KOPT-K1 (cell line): Measurements from ENCODE around the gene OR4D6.
"Not testable (repeated sequence)": the region's sequence is repeated elsewhere in the genome, so short reads cannot be mapped to it uniquely, and the experiment has no call there.

ENCODE experiments used
- H3K27ac ChIP-seq: fragments of 200-600 bp; sonication (generic); 2 replicates; pipeline ENCODE4 v1.5.1; 2016; ENCODE audit warnings: antibody characterized with exemption, mild to moderate bottlenecking, low read depth, low read length; ENCODE audit not compliant: poor library complexity, severe bottlenecking
- H3K36me3 ChIP-seq: fragments of 200-600 bp; sonication (generic); 2 replicates; pipeline ENCODE4 v1.5.1; 2017; ENCODE audit warnings: antibody characterized with exemption, mild to moderate bottlenecking, low read length, moderate library complexity; ENCODE audit not compliant: insufficient read depth
- H3K9me3 ChIP-seq: fragments of 200-600 bp; sonication (generic); 2 replicates; pipeline ENCODE4 v1.5.1; 2017; ENCODE audit warnings: antibody characterized with exemption, low read length, mild to moderate bottlenecking; ENCODE audit not compliant: insufficient read depth, poor library complexity, severe bottlenecking

OR4D6 gene

GRCh38 chr11:59456661-59457060 is at the start of gene OR4D6:
OR4D6 (plus strand) TSS chr11:59456961; CDS start chr11:59456961, 0 bp downstream.
- H3K9me3 ChIP-seq = no peaks in the 10 kb centered on the region

GRCh38 chr11:59413646-59414045 is 43.1 kb upstream of the OR4D6 start:
- Histone ChIP-seq H3K27ac (no peak overlapping the region), H3K36me3 (no peaks in the 10 kb centered on the region), H3K9me3 (peaks cover 11% of the 10 kb centered on the region)

More at GRCh38 chr11:59456661-59457060, at the start of gene OR4D6:
- Histone ChIP-seq H3K36me3 (no peaks in the 10 kb centered on the region), H3K27ac (no peak within 1 kb of the TSS)

GRCh38 chr11:59415111-59415510 is 41.6 kb upstream of the OR4D6 start:
- Histone ChIP-seq H3K36me3 (no peaks in the 10 kb centered on the region), H3K27ac (no peak overlapping the region), H3K9me3 (no peaks in the 10 kb centered on the region)

- no peak overlapping the region for H3K27ac ChIP-seq
- no peaks in the 10 kb centered on the region for H3K36me3 ChIP-seq
- no peaks in the 10 kb centered on the region for H3K9me3 ChIP-seq
These were observed 40.1 kb upstream of the OR4D6 start for GRCh38 chr11:59416613-59417012.

GRCh38 chr11:59417023-59417422 is 39.7 kb upstream of the OR4D6 start:
- Histone ChIP-seq H3K9me3 (no peaks in the 10 kb centered on the region), H3K27ac (no peak overlapping the region)

GRCh38 chr11:59418156-59418555 is 38.6 kb upstream of the OR4D6 start:
- no peaks in the 10 kb centered on the region for H3K36me3 ChIP-seq
- H3K9me3 ChIP-seq = no peaks in the 10 kb centered on the region
- H3K27ac ChIP-seq = no peak overlapping the region

More at GRCh38 chr11:59417023-59417422, 39.7 kb upstream of the OR4D6 start:
- no peaks in the 10 kb centered on the region for H3K36me3 ChIP-seq

GRCh38 chr11:59423835-59424234 is 32.9 kb upstream of the OR4D6 start:
- no peaks in the 10 kb centered on the region for H3K36me3 ChIP-seq
- H3K27ac ChIP-seq = no peak overlapping the region
- no peaks in the 10 kb centered on the region for H3K9me3 ChIP-seq

GRCh38 chr11:59425131-59425530 is 31.6 kb upstream of the OR4D6 start:
- Histone ChIP-seq H3K36me3 (no peaks in the 10 kb centered on the region), H3K27ac (no peak overlapping the region), H3K9me3 (no peaks in the 10 kb centered on the region)

GRCh38 chr11:59426361-59427067 is 30.2 kb upstream of the OR4D6 start, which contains the start of gene OR5A2:
OR5A2 (minus strand) TSS chr11:59426413; CDS start chr11:59422953, 3,460 bp downstream.
- H3K9me3 ChIP-seq = no peaks in the 10 kb centered on the region
- no peaks in the 10 kb centered on the region for H3K36me3 ChIP-seq
- no peak within 1 kb of the TSS for H3K27ac ChIP-seq

- Histone ChIP-seq H3K9me3 (no peaks in the 10 kb centered on the region), H3K27ac (no peak overlapping the region), H3K36me3 (no peaks in the 10 kb centered on the region)
These were observed 29.7 kb upstream of the OR4D6 start for GRCh38 chr11:59427068-59427382.

GRCh38 chr11:59429924-59430516 is 26.7 kb upstream of the OR4D6 start:
- no peaks in the 10 kb centered on the region for H3K9me3 ChIP-seq
- no peak overlapping the region for H3K27ac ChIP-seq

GRCh38 chr11:59436169-59436568 is 20.6 kb upstream of the OR4D6 start, which contains the start of gene OR5A1:
OR5A1 (plus strand) TSS chr11:59436469; CDS start chr11:59443169, 6,700 bp downstream.
- Histone ChIP-seq H3K36me3 (no peaks in the 10 kb centered on the region), H3K27ac (no peak within 1 kb of the TSS), H3K9me3 (no peaks in the 10 kb centered on the region)

More at GRCh38 chr11:59429924-59430516, 26.7 kb upstream of the OR4D6 start:
- H3K36me3 ChIP-seq = no peaks in the 10 kb centered on the region

- H3K36me3 ChIP-seq = no peaks in the 10 kb centered on the region
- no peak overlapping the region for H3K27ac ChIP-seq
- H3K9me3 ChIP-seq = no peaks in the 10 kb centered on the region
These were observed 19.0 kb upstream of the OR4D6 start for GRCh38 chr11:59437770-59438169.

- not testable (repeated sequence) for H3K9me3 ChIP-seq, H3K27ac ChIP-seq, H3K36me3 ChIP-seq
These were observed 11.1 kb upstream of the OR4D6 start for GRCh38 chr11:59445624-59446023.

- Histone ChIP-seq H3K27ac (no peak overlapping the region), H3K36me3 (no peaks in the 10 kb centered on the region), H3K9me3 (peaks cover 8% of the 10 kb centered on the region)
These were observed 8.3 kb upstream of the OR4D6 start for GRCh38 chr11:59448484-59448883.

GRCh38 chr11:59459916-59460315 is 3.2 kb downstream of the OR4D6 start:
- Histone ChIP-seq H3K9me3 (no peaks in the 10 kb centered on the region), H3K36me3 (no peaks in the 10 kb centered on the region)

More at GRCh38 chr11:59459916-59460315, 3.2 kb downstream of the OR4D6 start:
- no peak overlapping the region for H3K27ac ChIP-seq
